ENCODE measurements around the gene TSGA10IP. TPM values are rescaled to one million over a fixed set of nuclear protein-coding genes. Genes with fewer than 3 reads are reported as not detected.

Gene TSGA10IP
- total RNA-seq, 2 donors from 2014 or later, result not detected

DNA sequence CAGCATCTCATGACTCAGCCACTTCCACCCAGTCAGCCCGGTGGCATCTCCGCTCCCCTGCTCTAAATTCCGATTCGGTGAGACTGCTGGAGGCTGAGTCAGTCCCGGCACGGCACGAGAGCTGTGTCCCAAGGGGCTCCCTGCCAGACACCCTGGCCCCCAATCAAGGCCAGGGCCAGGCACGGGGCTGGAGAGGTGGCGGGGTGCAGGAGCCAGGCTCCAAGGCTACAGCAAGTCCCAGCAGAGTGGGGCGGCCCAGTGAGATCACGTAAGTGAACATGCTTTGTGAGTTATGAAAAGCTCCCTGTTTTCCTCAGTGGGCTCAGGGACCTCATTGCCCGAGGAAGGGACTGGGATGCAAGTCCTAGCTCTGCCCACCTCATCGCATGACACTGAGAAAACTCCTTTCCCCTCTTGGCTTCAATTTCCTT, 29.4 kb upstream of the TSGA10IP start:
- H3K36me3 ChIP-seq, result no peaks in the 10 kb centered on the region
- no peak for TF ChIP-seq CTCF (IDR thresholded peaks at IDR 0.05)
- peaks cover 0 to 62% of the 10 kb centered on the region in 2 donors for H3K4me1 ChIP-seq
- no peaks in the 10 kb centered on the region for H3K27me3 ChIP-seq
- H3K9me3 ChIP-seq, result no peaks in the 10 kb centered on the region
- DNase-seq (ENCODE audit: low spot score), result peak; percentile 96
- peak overlapping the region; percentile 93 to 97 for H3K27ac ChIP-seq
- H3K4me3 ChIP-seq, result peak overlapping the region in 1 of 2 donors; percentile 19

DNA sequence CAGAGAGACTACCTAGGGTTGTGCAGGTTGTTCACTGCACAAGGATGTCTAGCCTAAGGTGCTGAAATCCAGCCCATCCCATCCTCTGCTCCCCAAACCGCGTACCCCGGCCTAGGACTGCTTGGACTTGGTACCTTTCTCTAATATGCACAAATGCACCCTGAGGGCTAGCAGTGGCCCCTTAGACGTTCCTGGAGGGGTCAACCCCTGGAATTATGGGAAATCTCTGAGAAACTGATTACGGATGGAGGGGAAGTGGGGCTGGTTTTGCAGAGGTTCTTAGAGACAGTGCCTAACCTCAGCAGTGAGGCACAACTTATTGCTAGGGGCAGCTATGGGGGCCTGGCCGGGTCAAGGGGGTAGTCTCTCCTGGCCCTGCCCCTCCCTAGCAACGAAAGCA, 28.9 kb upstream of the TSGA10IP start:
- Histone ChIP-seq H3K4me1 (peaks cover 0 to 63% of the 10 kb centered on the region in 2 donors), H3K27me3 (no peaks in the 10 kb centered on the region), H3K36me3 (no peaks in the 10 kb centered on the region), H3K9me3 (no peaks in the 10 kb centered on the region), H3K4me3 (no peak overlapping the region), H3K27ac (peak overlapping the region; percentile 93 to 97)
- no peak for DNase-seq (ENCODE audit: low spot score)
- TF ChIP-seq CTCF (IDR thresholded peaks at IDR 0.05), result no peak

DNA sequence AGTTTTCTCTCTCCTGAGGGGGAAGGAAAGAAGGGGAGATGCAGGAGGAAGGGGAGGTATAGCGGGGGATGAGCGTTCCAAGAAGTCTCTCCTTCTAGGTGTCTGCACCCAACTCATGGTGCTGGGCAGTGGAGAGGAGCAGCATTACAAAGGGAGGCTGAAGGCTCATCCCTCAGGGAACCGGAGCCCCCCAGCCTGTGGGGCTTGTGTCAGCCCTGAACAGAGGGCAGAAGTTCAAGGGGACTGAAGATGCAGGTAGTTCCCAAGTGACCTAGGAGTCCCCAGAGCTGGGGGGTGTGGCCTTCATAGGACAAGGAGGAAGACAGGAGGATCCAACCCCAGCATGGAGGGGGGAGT, 28.2 kb upstream of the TSGA10IP start:
- Histone ChIP-seq H3K27ac (peak overlapping the region; percentile 93 to 97), H3K27me3 (no peaks in the 10 kb centered on the region), H3K4me1 (peaks cover 0 to 56% of the 10 kb centered on the region in 2 donors), H3K36me3 (peaks cover under 1% of the 10 kb centered on the region), H3K9me3 (no peaks in the 10 kb centered on the region), H3K4me3 (peak overlapping the region in 1 of 2 donors; percentile 98)
- DNase-seq (ENCODE audit: low spot score), result no peak
- TF ChIP-seq CTCF (IDR thresholded peaks at IDR 0.05), result no peak

- Histone ChIP-seq H3K36me3 (peaks cover 6% of the 10 kb centered on the region), H3K9me3 (no peaks in the 10 kb centered on the region), H3K4me3 (peak overlapping the region; percentile 98 to 99), H3K27me3 (no peaks in the 10 kb centered on the region), H3K4me1 (peaks cover 0 to 53% of the 10 kb centered on the region in 2 donors), H3K27ac (peak overlapping the region; percentile 93 to 97)
- no peak for DNase-seq (ENCODE audit: low spot score)
- TF ChIP-seq CTCF (IDR thresholded peaks at IDR 0.05), result no peak
These were observed 27.7 kb upstream of the TSGA10IP start for GRCh38 chr11:65917434-65918210.

DNA sequence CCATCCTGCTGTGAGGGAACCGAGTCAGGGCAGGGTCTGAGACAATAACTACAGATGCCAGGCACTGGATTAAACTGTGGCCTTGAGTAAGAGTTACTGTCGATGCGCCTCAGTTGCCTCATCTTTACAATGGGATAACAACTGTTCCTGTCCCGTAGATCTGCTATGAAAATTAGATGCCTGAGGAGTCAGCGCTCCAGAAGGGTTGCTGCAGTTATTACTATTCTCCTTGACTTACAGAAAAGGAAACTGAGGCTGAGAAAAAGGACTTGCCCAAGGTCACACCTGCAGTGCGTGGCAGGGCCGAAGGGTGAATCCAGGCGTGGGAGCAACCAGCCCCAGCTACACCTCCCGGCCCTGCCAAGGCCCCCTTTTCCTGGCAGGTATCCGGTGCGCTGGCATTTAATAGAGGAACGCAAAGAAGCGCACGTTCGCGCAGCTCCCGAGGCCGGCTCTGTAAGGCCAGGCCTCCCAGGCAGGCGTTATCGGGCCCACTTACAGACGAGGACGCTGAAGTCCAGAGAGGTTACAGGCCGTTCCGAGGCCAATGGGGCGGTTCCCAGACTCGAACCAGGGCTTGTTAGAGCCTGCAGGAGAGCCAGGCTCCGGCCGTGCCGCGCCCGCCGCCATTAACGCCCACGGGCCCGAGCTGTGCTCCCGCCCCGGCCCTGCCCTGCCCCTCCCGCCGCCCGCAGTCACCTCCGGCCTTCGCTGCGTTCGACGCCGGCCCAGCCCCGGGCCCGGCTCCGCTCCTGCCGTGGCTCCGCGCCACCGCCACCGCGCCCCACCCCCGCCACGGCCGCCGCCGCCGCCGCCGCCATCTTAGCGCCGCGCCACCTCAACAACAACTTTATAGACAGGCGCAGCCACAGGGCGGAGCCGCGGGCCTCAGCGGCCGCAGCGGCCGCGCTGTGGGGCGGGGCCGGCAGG, 26.8 kb upstream of the TSGA10IP start, which contains the start of gene C11orf68:
TSS of gene C11orf68 (minus strand) at position 852 of the 930 bp plus-strand sequence. CDS start at position 821, 31 bp downstream.
- H3K27ac ChIP-seq, result peak within 1 kb of the TSS; percentile 93 to 96
- peak within 1 kb of the TSS; percentile 98 to 99 for H3K4me3 ChIP-seq
- peaks cover 12% of the 10 kb centered on the region for H3K36me3 ChIP-seq
- DNase-seq (ENCODE audit: low spot score), result no peak
- no peaks in the 10 kb centered on the region for H3K9me3 ChIP-seq
- peaks cover 0 to 53% of the 10 kb centered on the region in 2 donors for H3K4me1 ChIP-seq
- no peak for TF ChIP-seq CTCF (IDR thresholded peaks at IDR 0.05)
- H3K27me3 ChIP-seq, result no peaks in the 10 kb centered on the region

Data from right atrium auricular region (tissue), 2 donors.